BJ (cell line): Measurements from ENCODE around the gene RIC8B. TPM values are rescaled to one million over a fixed set of nuclear protein-coding genes. Genes with fewer than 3 reads are reported as not detected.

Experiments
- CTCF ChIA-PET: fragments of 350-600 bp; formaldehyde crosslinking; extraction: SDS; loops from one replicate; lab custom pipeline; 2021; ENCODE audit warnings: antibody characterized with exemption, inconsistent platforms; lab: Yijun Ruan, JAX
- POLR2A ChIA-PET: fragments of 300-600 bp; sonication (Branson Sonifier 250); formaldehyde crosslinking; extraction: SDS; loops from one replicate; lab custom pipeline; 2021; ENCODE audit warnings: antibody characterized with exemption; lab: Charles Lee
- DNase-seq: peaks from one replicate; pipeline ENCODE4 v3.0.0-alpha.2; 2011; ENCODE audit warnings: low read depth
- H3K27me3 ChIP-seq: 2 replicates; pipeline ENCODE4 v1.6.0; 2011; ENCODE audit warnings: low read length; ENCODE audit not compliant: control insufficient read depth, insufficient read depth
- H3K36me3 ChIP-seq: 2 replicates; pipeline ENCODE4 v1.5.1; 2011; ENCODE audit warnings: low read length; ENCODE audit not compliant: control insufficient read depth, insufficient read depth
- H3K4me3 ChIP-seq: 2 replicates; pipeline ENCODE4 v1.5.1; 2011; ENCODE audit warnings: low read depth, mild to moderate bottlenecking, control low read depth, low read length
- CTCF ChIP-seq: IDR thresholded peaks from 2 replicates; pipeline ENCODE4 v1.5.1; 2011; ENCODE audit warnings: low read depth, mild to moderate bottlenecking, control low read depth, inconsistent platforms, low read length, moderate library complexity; ENCODE audit not compliant: insufficient read depth
- polyA plus RNA-seq: library from polyadenylated mRNA; depleted of rRNA; stranded (reverse); fragments of >200 nt; gene quantifications from 2 replicates; pipeline ENCODE4 v1.2.3, GENCODE V29; 2011

RIC8B gene
- polyA plus RNA-seq, 1 experiment, result 5.6 TPM

GRCh38 chr12:106913456-106913855, 139.0 kb downstream of the RIC8B start:
- Histone ChIP-seq H3K36me3 (no peaks in the 10 kb centered on the region), H3K27me3 (no peaks in the 10 kb centered on the region; the same call in 1 of the 2 replicates), H3K4me3 (no peak overlapping the region)
- no peak for DNase-seq
- ChIA-PET CTCF (interaction anchor here (0.9 to 1.4 kb wide), 2 partner anchors 8 to 191 kb away, joined by 3 read pairs; no protein-coding TSS in a partner anchor), POLR2A (no interaction called here)
- no peak for TF ChIP-seq CTCF

- no peak for DNase-seq
- ChIA-PET CTCF (interaction anchor here (1.4 kb wide), 1 partner anchor 10 kb away, joined by 3 read pairs; no protein-coding TSS in a partner anchor), POLR2A (no interaction called here)
- H3K4me3 ChIP-seq, result no peak overlapping the region
- TF ChIP-seq CTCF, result no peak
- H3K27me3 ChIP-seq, result peaks cover 2% of the 10 kb centered on the region; the same call in 1 of the 2 replicates
- no peaks in the 10 kb centered on the region for H3K36me3 ChIP-seq
Measured at GRCh38 chr12:106914796-106915634, 140.5 kb downstream of the RIC8B start.

- no peaks in the 10 kb centered on the region for H3K36me3 ChIP-seq
- H3K27me3 ChIP-seq, result peaks cover 2% of the 10 kb centered on the region; the same call in 1 of the 2 replicates
- CTCF ChIA-PET, result no interaction called here
- POLR2A ChIA-PET, result no interaction called here
- H3K4me3 ChIP-seq, result no peak overlapping the region
- DNase-seq, result no peak
- TF ChIP-seq CTCF, result no peak
Measured at GRCh38 chr12:106915635-106916026, 141.1 kb downstream of the RIC8B start.

- ChIA-PET POLR2A (no interaction called here), CTCF (no interaction called here)
- Histone ChIP-seq H3K36me3 (no peaks in the 10 kb centered on the region), H3K4me3 (no peak overlapping the region), H3K27me3 (peaks cover 2% of the 10 kb centered on the region; the same call in 1 of the 2 replicates)
- TF ChIP-seq CTCF, result no peak
- no peak for DNase-seq
Measured at GRCh38 chr12:106917503-106917902, 143.0 kb downstream of the RIC8B start.

- no peak for DNase-seq
- peak; percentile 48 for TF ChIP-seq CTCF
- POLR2A ChIA-PET, result no interaction called here
- Histone ChIP-seq H3K4me3 (no peak overlapping the region), H3K27me3 (peaks cover 2% of the 10 kb centered on the region; the same call in 1 of the 2 replicates), H3K36me3 (no peaks in the 10 kb centered on the region)
- CTCF ChIA-PET, result interaction anchor here (0.6 to 2.8 kb wide), 13 partner anchors 9 to 691 kb away, joined by 3 to 17 read pairs (median 3); partner anchors contain the start of gene POLR3B
Measured at GRCh38 chr12:106918746-106919145, 144.3 kb downstream of the RIC8B start.
